Muscle layer of duodenum (tissue), 2 donors: ENCODE measurements around the gene TBX1.

Experiments used
- H3K27ac ChIP-seq: one replicate; pipeline ENCODE4 v1.7.0; 2013; ENCODE audit warnings: mild to moderate bottlenecking, low read length
- H3K27me3 ChIP-seq: one replicate; pipeline ENCODE4 v1.7.0; 2013; ENCODE audit warnings: low read depth, mild to moderate bottlenecking, control low read depth, low read length
- H3K36me3 ChIP-seq, 2 donors: one replicate each; pipeline ENCODE4 v1.7.0; 2013; ENCODE audit warnings: low read length in 2 of 2, control low read depth in 1 of 2, mild to moderate bottlenecking in 1 of 2; ENCODE audit not compliant: insufficient read depth in 2 of 2, control insufficient read depth in 1 of 2
- H3K4me1 ChIP-seq, 2 donors: one replicate each; pipeline ENCODE4 v1.7.0; 2013; ENCODE audit warnings: low read length in 2 of 2, mild to moderate bottlenecking in 2 of 2, control low read depth in 1 of 2, moderate library complexity in 1 of 2; ENCODE audit not compliant: insufficient read depth in 2 of 2, control insufficient read depth in 1 of 2
- H3K4me3 ChIP-seq, 2 donors: one replicate each; pipeline ENCODE4 v1.7.0; 2013; ENCODE audit warnings: low read length in 2 of 2, low read depth in 1 of 2, mild to moderate bottlenecking in 1 of 2
- H3K9me3 ChIP-seq, 2 donors: one replicate each; pipeline ENCODE4 v1.7.0; 2013; ENCODE audit warnings: low read length in 2 of 2, control low read depth in 1 of 2, mild to moderate bottlenecking in 1 of 2; ENCODE audit not compliant: control insufficient read depth in 1 of 2
- donor health status: healthy.

The TBX1 gene

GRCh38 chr22:19748991-19749664, 11.4 kb upstream of the TBX1 start:
- no peak overlapping the region for H3K27ac ChIP-seq

GRCh38 chr22:19749876-19750275, 10.7 kb upstream of the TBX1 start:
- Histone ChIP-seq H3K27me3 (peaks cover 23% of the 10 kb centered on the region), H3K36me3 (no peaks in the 10 kb centered on the region), H3K4me3 (no peak overlapping the region), H3K9me3 (no peaks in the 10 kb centered on the region), H3K4me1 (peaks cover 0 to 2% of the 10 kb centered on the region in 2 donors), H3K27ac (no peak overlapping the region)

More at GRCh38 chr22:19748991-19749664, 11.4 kb upstream of the TBX1 start:
- Histone ChIP-seq H3K36me3 (no peaks in the 10 kb centered on the region), H3K4me3 (no peak overlapping the region), H3K4me1 (no peaks in the 10 kb centered on the region), H3K27me3 (peaks cover 15% of the 10 kb centered on the region), H3K9me3 (no peaks in the 10 kb centered on the region)

DNA sequence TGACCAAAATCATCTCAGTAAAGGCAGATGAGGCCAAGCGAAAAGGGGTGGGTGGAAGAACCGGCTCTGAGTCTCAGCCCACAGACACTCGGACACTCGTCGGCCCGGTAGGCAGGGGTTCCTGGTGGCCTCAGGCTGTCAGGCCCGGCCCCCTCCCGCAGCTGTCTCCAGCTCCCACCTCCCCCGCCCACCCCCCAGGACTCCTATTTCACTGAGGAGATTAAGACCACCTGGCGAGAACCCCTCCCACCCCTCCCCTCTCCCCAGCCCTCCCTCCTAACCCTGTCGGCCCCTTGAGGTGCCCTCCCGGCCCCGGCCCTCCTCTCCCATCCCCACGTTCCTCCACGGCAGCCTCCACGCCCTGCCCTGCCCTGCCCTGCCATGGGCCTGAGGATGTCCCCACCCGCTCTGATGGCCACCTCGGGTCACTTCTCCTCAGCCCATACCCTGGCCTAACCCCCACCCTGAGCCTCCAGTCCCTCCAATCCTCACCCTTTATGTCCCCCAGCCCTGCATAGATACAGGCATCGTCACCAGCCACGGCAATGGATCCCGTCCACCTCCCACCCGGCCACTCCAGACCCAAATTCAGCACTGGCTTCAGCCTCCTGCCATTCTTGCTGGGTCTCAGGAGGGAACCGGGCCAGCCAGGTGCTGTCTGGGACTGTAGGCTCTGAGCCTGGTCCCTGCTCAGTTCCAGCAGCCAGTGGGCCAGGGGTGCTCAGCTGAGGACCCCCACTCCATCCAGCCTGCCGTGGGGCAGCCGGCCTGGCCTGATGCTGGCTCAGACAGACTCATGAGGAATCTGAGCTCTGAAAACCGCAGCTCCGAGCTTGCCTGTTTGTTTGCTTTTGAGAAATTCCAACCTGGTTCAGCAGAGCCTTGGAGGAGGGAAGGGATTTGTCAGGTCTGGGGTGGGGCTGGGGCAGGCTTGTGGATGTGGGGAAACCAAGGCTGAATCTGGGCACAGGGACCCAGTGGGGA, 9.8 kb upstream of the TBX1 start:
- no peaks in the 10 kb centered on the region for H3K36me3 ChIP-seq
- no peak overlapping the region for H3K27ac ChIP-seq
- H3K4me3 ChIP-seq: no peak overlapping the region
- no peaks in the 10 kb centered on the region for H3K9me3 ChIP-seq
- H3K4me1 ChIP-seq: peaks cover 0 to 11% of the 10 kb centered on the region in 2 donors
- H3K27me3 ChIP-seq: peaks cover 32% of the 10 kb centered on the region

- Histone ChIP-seq H3K27ac (no peak overlapping the region), H3K27me3 (peaks cover 39% of the 10 kb centered on the region), H3K9me3 (no peaks in the 10 kb centered on the region), H3K4me3 (no peak overlapping the region), H3K4me1 (peaks cover 0 to 20% of the 10 kb centered on the region in 2 donors), H3K36me3 (no peaks in the 10 kb centered on the region)
Observed at GRCh38 chr22:19751497-19752245, 8.9 kb upstream of the TBX1 start.

DNA sequence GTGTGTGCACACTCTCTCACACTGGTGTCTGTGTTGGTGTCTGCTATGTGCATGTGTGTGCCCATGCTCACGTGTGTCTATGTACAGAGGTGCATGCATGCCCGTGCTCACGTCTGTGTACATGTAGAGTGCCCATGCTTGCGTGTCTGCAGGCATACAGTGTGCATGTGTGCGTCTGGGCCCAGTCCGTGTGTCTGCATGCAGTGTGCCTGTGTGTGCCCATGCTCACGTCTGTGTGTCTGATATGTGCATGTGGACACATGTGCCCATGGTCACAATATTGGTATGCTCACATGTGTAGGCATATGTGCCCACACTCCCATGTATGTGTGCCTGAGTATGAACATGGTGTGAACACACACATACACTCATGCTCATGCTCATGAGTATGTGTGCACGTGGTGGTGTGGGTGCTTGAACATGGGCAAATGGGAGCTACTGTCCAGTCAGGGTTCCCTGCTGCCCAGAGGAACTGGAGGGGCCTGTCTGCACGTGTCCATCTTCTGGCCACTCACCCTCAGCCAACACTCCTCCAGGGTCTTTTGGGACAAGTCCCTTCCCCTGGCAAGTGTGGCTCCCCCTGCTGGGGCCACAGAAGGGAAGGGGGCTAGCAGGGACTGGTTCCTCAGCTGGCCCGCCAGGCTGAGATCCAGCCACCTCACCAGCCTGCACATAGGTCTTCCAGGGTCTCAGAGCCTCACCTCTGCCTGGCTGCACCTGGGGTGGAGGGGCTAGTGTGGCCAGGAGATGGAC, 7.3 kb upstream of the TBX1 start:
- Histone ChIP-seq H3K4me1 (peaks cover 0 to 27% of the 10 kb centered on the region in 2 donors), H3K4me3 (no peak overlapping the region), H3K27me3 (peaks cover 39% of the 10 kb centered on the region), H3K27ac (no peak overlapping the region), H3K9me3 (no peaks in the 10 kb centered on the region), H3K36me3 (no peaks in the 10 kb centered on the region)

DNA sequence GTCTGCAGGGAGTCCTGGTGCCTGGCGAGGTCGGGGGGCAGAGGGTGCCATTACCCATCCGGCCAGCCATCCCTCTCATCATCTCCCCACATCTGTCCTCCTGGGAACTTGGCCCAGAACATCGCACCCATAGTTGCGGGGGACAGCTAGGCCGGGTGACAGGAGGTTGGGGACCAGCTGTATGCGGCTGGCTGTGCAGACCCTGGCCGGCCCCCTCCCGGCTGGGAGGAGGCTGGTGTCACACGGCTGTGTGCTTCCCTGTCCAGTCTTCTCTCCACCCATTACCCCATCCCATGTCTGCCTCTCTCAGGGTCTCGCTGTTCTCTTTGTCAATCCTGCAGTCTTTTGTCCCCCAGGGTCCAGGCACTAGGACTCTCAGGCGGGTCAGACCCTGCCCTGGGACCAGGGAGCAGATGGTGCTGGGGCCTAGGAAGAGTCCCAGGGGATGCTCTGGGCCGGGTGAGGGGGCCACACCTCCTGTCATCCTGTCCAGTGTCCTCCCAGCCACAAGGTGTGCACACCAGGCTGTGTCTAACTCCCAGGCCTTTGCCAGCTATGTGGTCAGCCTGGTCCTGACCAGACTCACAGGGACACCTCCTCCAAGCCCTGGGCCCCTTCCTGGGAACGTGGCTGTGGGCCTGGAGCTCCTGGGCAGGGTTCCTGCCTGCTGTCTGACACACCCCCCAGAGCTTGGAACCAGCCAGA, 6.4 kb upstream of the TBX1 start:
- Histone ChIP-seq H3K36me3 (no peaks in the 10 kb centered on the region), H3K4me1 (peaks cover 0 to 34% of the 10 kb centered on the region in 2 donors), H3K27ac (no peak overlapping the region), H3K27me3 (peaks cover 38% of the 10 kb centered on the region), H3K4me3 (no peak overlapping the region), H3K9me3 (no peaks in the 10 kb centered on the region)

DNA sequence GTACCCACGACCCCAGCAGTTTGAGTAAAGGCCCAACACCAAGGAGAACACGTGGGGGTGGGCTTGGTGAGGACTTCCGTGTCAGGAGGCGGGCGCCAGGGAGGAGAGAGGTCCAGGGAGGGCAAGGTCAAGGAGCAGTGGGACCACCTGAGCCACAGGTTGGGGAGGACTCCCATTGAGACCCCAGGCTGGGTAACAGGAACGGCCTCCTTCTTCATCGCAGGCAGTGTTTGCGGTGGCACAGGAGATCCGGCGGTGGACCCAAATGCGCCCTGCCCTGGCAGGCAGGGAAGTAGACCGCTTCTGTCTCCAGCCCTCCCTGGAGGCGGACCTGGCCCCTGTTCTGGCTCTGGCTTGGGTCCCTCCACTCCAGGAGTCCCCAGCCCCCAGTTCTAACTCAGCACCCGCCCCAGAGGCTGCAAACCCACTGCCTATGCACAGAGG, 5.9 kb upstream of the TBX1 start:
- H3K9me3 ChIP-seq: no peaks in the 10 kb centered on the region
- H3K27ac ChIP-seq: no peak overlapping the region
- H3K27me3 ChIP-seq: peaks cover 40% of the 10 kb centered on the region
- no peak overlapping the region for H3K4me3 ChIP-seq
- peaks cover 0 to 40% of the 10 kb centered on the region in 2 donors for H3K4me1 ChIP-seq
- H3K36me3 ChIP-seq: no peaks in the 10 kb centered on the region

- no peak overlapping the region for H3K27ac ChIP-seq
- no peaks in the 10 kb centered on the region for H3K9me3 ChIP-seq
- no peaks in the 10 kb centered on the region for H3K36me3 ChIP-seq
- peaks cover 0 to 45% of the 10 kb centered on the region in 2 donors for H3K4me1 ChIP-seq
- no peak overlapping the region for H3K4me3 ChIP-seq
- peaks cover 44% of the 10 kb centered on the region for H3K27me3 ChIP-seq
Observed at GRCh38 chr22:19755145-19755710, 5.3 kb upstream of the TBX1 start.

DNA sequence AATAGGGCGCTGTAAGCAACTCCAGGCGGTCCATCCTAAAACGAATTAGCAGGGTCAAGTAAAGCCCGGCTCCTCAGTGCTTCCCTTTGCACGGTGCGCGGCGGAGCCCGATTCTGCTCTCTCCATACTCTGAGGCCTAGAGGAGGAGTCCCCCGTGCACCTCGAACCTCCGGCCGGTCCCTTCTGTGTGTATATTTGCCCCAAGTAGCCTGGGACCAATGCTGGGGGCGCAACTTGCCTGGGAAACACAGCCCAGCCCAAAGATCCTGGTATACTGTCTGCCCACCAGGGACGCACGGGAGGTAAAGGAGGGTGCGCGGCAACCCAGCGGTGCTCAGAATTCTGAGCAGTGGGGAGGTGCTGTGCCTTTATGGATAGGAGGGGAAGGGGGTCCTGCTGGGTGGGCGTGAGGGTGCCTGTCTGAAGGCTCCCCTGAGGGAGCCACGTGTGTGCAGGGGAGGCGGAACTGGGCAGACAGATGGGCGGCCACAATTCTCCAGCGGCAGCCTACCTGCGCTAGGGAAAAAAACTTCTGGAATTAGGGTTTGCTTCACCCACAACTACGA, 4.8 kb upstream of the TBX1 start:
- Histone ChIP-seq H3K4me3 (no peak overlapping the region), H3K36me3 (no peaks in the 10 kb centered on the region), H3K27me3 (peaks cover 44% of the 10 kb centered on the region), H3K27ac (no peak overlapping the region), H3K4me1 (peaks cover 0 to 46% of the 10 kb centered on the region in 2 donors), H3K9me3 (no peaks in the 10 kb centered on the region)
